ENCODE measurements around the gene QKI.

Gene QKI

GRCh38 chr6:163392533-163392932, 22.0 kb upstream of the QKI start:
- DNase-seq, result peak; percentile 65

GRCh38 chr6:163393923-163394322, 20.6 kb upstream of the QKI start:
- no peak for DNase-seq

GRCh38 chr6:163394659-163395058, 19.9 kb upstream of the QKI start:
- DNase-seq, result no peak

GRCh38 chr6:163395122-163395830, 19.2 kb upstream of the QKI start:
- DNase-seq, result no peak

GRCh38 chr6:163395831-163396185, 18.7 kb upstream of the QKI start:
- DNase-seq, result no peak

GRCh38 chr6:163397326-163397725, 17.2 kb upstream of the QKI start:
- no peak for DNase-seq

- DNase-seq, result no peak
These were observed 16.4 kb upstream of the QKI start for GRCh38 chr6:163398115-163398514.

GRCh38 chr6:163398815-163399214, 15.7 kb upstream of the QKI start:
- no peak for DNase-seq

- DNase-seq, result no peak
These were observed 14.0 kb upstream of the QKI start for GRCh38 chr6:163400509-163400908.

GRCh38 chr6:163401039-163401885, 13.3 kb upstream of the QKI start:
- DNase-seq, result no peak

GRCh38 chr6:163402616-163403015, 11.9 kb upstream of the QKI start:
- no peak for DNase-seq

GRCh38 chr6:163404825-163405265, 9.7 kb upstream of the QKI start:
- DNase-seq, result no peak

GRCh38 chr6:163405412-163406309, 8.9 kb upstream of the QKI start:
- DNase-seq, result no peak

- no peak for DNase-seq
These were observed 8.2 kb upstream of the QKI start for GRCh38 chr6:163406366-163406765.

- DNase-seq, result no peak
These were observed 7.7 kb upstream of the QKI start for GRCh38 chr6:163406830-163407229.

GRCh38 chr6:163408352-163408991, 6.0 kb upstream of the QKI start:
- DNase-seq, result no peak

GRCh38 chr6:163409712-163410111, 4.8 kb upstream of the QKI start:
- no peak for DNase-seq

GRCh38 chr6:163412341-163412740, 2.2 kb upstream of the QKI start:
- DNase-seq, result no peak

GRCh38 chr6:163412801-163413344, 1.6 kb upstream of the QKI start:
- DNase-seq, result no peak

- DNase-seq, result peak; percentile 93
These were observed 987 bp upstream of the QKI start for GRCh38 chr6:163413345-163414116.

GRCh38 chr6:163414946-163415619, 565 bp downstream of the QKI start:
- DNase-seq, result no peak

Measured in fibroblast of upper back skin (primary cell).